Activated CD4-positive, alpha-beta memory T cell treated with anti-CD3 and anti-CD28 coated beads for 36 hours (primary cell): Measurements from ENCODE around the gene ANO4. TPM values are rescaled to one million over a fixed set of nuclear protein-coding genes. Genes with fewer than 3 reads are reported as not detected.

Source experiments
- CTCF ChIA-PET: fragments of 350-600 bp; sonication (Branson Sonifier 250); formaldehyde crosslinking; loops from one replicate; lab custom pipeline; 2021; ENCODE audit warnings: antibody characterized with exemption, inconsistent platforms; lab: Charles Lee
- POLR2A ChIA-PET: fragments of 350-600 bp; sonication (Branson Sonifier 250); formaldehyde crosslinking; loops from one replicate; lab custom pipeline; 2021; ENCODE audit warnings: antibody characterized with exemption; lab: Charles Lee
- DNase-seq: peaks from one replicate; pipeline ENCODE4 v3.0.0-alpha.2; 2020
- H3K27ac Mint-ChIP-seq: one replicate; pipeline ENCODE4 v1.8.0; 2021; ENCODE audit warnings: mixed read lengths
- H3K27me3 Mint-ChIP-seq: one replicate; pipeline ENCODE4 v1.8.0; 2021; ENCODE audit warnings: mixed read lengths
- H3K36me3 Mint-ChIP-seq: one replicate; pipeline ENCODE4 v1.8.0; 2021; ENCODE audit warnings: mixed read lengths
- H3K4me1 Mint-ChIP-seq: one replicate; pipeline ENCODE4 v1.8.0; 2021; ENCODE audit warnings: low read depth, mixed read lengths
- H3K4me3 Mint-ChIP-seq: one replicate; pipeline ENCODE4 v1.8.0; 2021; ENCODE audit warnings: mild to moderate bottlenecking, mixed read lengths
- H3K9me3 Mint-ChIP-seq: one replicate; pipeline ENCODE4 v1.8.0; 2021; ENCODE audit warnings: mixed read lengths
- intact Hi-C: fragments of 100-400 bp; cut with micrococcal nuclease; formaldehyde crosslinking; loops from one replicate; pipeline ENCODE4 v1.15.1; 2023
- total RNA-seq, 2 experiments: library from RNA; stranded (reverse); gene quantifications; one replicate each; pipeline ENCODE4 v1.2.3, GENCODE V29; 2021

Gene ANO4
- not detected for total RNA-seq

GRCh38 chr12:100794441-100795173 lies at the start of gene ANO4:
ANO4 (plus strand) TSS chr12:100794776; CDS start chr12:100901786, 107,010 bp downstream.
- no peak for DNase-seq
- Mint-ChIP-seq H3K27me3 (peaks cover 13% of the 10 kb centered on the region), H3K4me3 (no peak within 1 kb of the TSS), H3K36me3 (no peaks in the 10 kb centered on the region), H3K9me3 (no peaks in the 10 kb centered on the region), H3K4me1 (no peaks in the 10 kb centered on the region), H3K27ac (no peak within 1 kb of the TSS)
- intact Hi-C loops, result no loop called here
- CTCF ChIA-PET, result no interaction called here
- POLR2A ChIA-PET, result no interaction called here

- POLR2A ChIA-PET, result no interaction called here
- no peaks in the 10 kb centered on the region for H3K36me3 Mint-ChIP-seq
- CTCF ChIA-PET, result interaction anchor here (0.5 kb wide), 1 partner anchor 680 kb away, joined by 3 read pairs; no protein-coding TSS in a partner anchor
- no peak overlapping the region for H3K27ac Mint-ChIP-seq
- H3K27me3 Mint-ChIP-seq, result no peaks in the 10 kb centered on the region
- intact Hi-C loops, result no loop called here
- no peaks in the 10 kb centered on the region for H3K9me3 Mint-ChIP-seq
- no peak for DNase-seq
- H3K4me1 Mint-ChIP-seq, result no peaks in the 10 kb centered on the region
- no peak overlapping the region for H3K4me3 Mint-ChIP-seq
These were observed 49.1 kb upstream of the ANO4 start for GRCh38 chr12:100745378-100746071.

- H3K9me3 Mint-ChIP-seq, result peaks cover 3% of the 10 kb centered on the region
- ChIA-PET CTCF (no interaction called here), POLR2A (no interaction called here)
- H3K27me3 Mint-ChIP-seq, result peaks cover 2% of the 10 kb centered on the region
- no peaks in the 10 kb centered on the region for H3K36me3 Mint-ChIP-seq
- DNase-seq, result no peak
- H3K27ac Mint-ChIP-seq, result no peak overlapping the region
- intact Hi-C loops, result no loop called here
- H3K4me1 Mint-ChIP-seq, result no peaks in the 10 kb centered on the region
- H3K4me3 Mint-ChIP-seq, result no peak overlapping the region
These were observed 41.7 kb upstream of the ANO4 start for GRCh38 chr12:100752841-100753240.

- ChIA-PET CTCF (no interaction called here), POLR2A (no interaction called here)
- Mint-ChIP-seq H3K27ac (no peak overlapping the region), H3K4me3 (no peak overlapping the region), H3K27me3 (peaks cover 2% of the 10 kb centered on the region), H3K9me3 (peaks cover 3% of the 10 kb centered on the region), H3K36me3 (no peaks in the 10 kb centered on the region), H3K4me1 (no peaks in the 10 kb centered on the region)
- no peak for DNase-seq
- intact Hi-C loops, result no loop called here
These were observed 40.7 kb upstream of the ANO4 start for GRCh38 chr12:100753837-100754236.

- POLR2A ChIA-PET, result no interaction called here
- Mint-ChIP-seq H3K9me3 (peaks cover 3% of the 10 kb centered on the region), H3K4me1 (no peaks in the 10 kb centered on the region), H3K4me3 (no peak overlapping the region), H3K27ac (no peak overlapping the region), H3K27me3 (peaks cover 2% of the 10 kb centered on the region), H3K36me3 (no peaks in the 10 kb centered on the region)
- intact Hi-C loops, result no loop called here
- DNase-seq, result no peak
- CTCF ChIA-PET, result interaction anchor here (1.4 kb wide), 1 partner anchor 13 kb away, joined by 5 read pairs; no protein-coding TSS in a partner anchor
These were observed 39.4 kb upstream of the ANO4 start for GRCh38 chr12:100755186-100755585.

GRCh38 chr12:100758083-100758482 lies 36.5 kb upstream of the ANO4 start:
- Mint-ChIP-seq H3K27me3 (peaks cover 2% of the 10 kb centered on the region), H3K27ac (no peak overlapping the region), H3K9me3 (no peaks in the 10 kb centered on the region), H3K4me1 (no peaks in the 10 kb centered on the region), H3K36me3 (no peaks in the 10 kb centered on the region), H3K4me3 (no peak overlapping the region)
- ChIA-PET POLR2A (no interaction called here), CTCF (no interaction called here)
- intact Hi-C loops, result no loop called here
- DNase-seq, result no peak

- POLR2A ChIA-PET, result no interaction called here
- intact Hi-C loops, result no loop called here
- H3K36me3 Mint-ChIP-seq, result no peaks in the 10 kb centered on the region
- H3K27me3 Mint-ChIP-seq, result no peaks in the 10 kb centered on the region
- no peaks in the 10 kb centered on the region for H3K4me1 Mint-ChIP-seq
- DNase-seq, result no peak
- H3K9me3 Mint-ChIP-seq, result peaks cover 5% of the 10 kb centered on the region
- H3K27ac Mint-ChIP-seq, result no peak overlapping the region
- no peak overlapping the region for H3K4me3 Mint-ChIP-seq
- CTCF ChIA-PET, result no interaction called here
These were observed 27.2 kb upstream of the ANO4 start for GRCh38 chr12:100767371-100767770.

- Mint-ChIP-seq H3K27me3 (no peaks in the 10 kb centered on the region), H3K4me3 (no peak overlapping the region), H3K9me3 (peaks cover 5% of the 10 kb centered on the region), H3K4me1 (no peaks in the 10 kb centered on the region), H3K27ac (no peak overlapping the region), H3K36me3 (no peaks in the 10 kb centered on the region)
- ChIA-PET POLR2A (no interaction called here), CTCF (no interaction called here)
- DNase-seq, result no peak
- intact Hi-C loops, result no loop called here
These were observed 26.6 kb upstream of the ANO4 start for GRCh38 chr12:100767950-100768349.

GRCh38 chr12:100778967-100779590 lies 15.5 kb upstream of the ANO4 start:
- intact Hi-C loops, result no loop called here
- no peak for DNase-seq
- ChIA-PET POLR2A (no interaction called here), CTCF (interaction anchor here (1.1 kb wide), 1 partner anchor 544 kb away, joined by 3 read pairs; no protein-coding TSS in a partner anchor)
- H3K9me3 Mint-ChIP-seq, result no peaks in the 10 kb centered on the region
- H3K4me3 Mint-ChIP-seq, result no peak overlapping the region
- H3K27ac Mint-ChIP-seq, result no peak overlapping the region
- H3K36me3 Mint-ChIP-seq, result no peaks in the 10 kb centered on the region
- H3K4me1 Mint-ChIP-seq, result no peaks in the 10 kb centered on the region
- peaks cover 2% of the 10 kb centered on the region for H3K27me3 Mint-ChIP-seq

- POLR2A ChIA-PET, result no interaction called here
- CTCF ChIA-PET, result no interaction called here
- Mint-ChIP-seq H3K27ac (no peak overlapping the region), H3K4me3 (no peak overlapping the region), H3K9me3 (no peaks in the 10 kb centered on the region), H3K4me1 (no peaks in the 10 kb centered on the region), H3K36me3 (no peaks in the 10 kb centered on the region), H3K27me3 (peaks cover under 1% of the 10 kb centered on the region)
- intact Hi-C loops, result no loop called here
- DNase-seq, result no peak
These were observed 5.4 kb upstream of the ANO4 start for GRCh38 chr12:100789146-100789545.

GRCh38 chr12:100789975-100790374 lies 4.6 kb upstream of the ANO4 start:
- Mint-ChIP-seq H3K9me3 (no peaks in the 10 kb centered on the region), H3K4me3 (no peak overlapping the region), H3K4me1 (no peaks in the 10 kb centered on the region), H3K36me3 (no peaks in the 10 kb centered on the region), H3K27ac (no peak overlapping the region), H3K27me3 (peaks cover 7% of the 10 kb centered on the region)
- ChIA-PET POLR2A (no interaction called here), CTCF (no interaction called here)
- intact Hi-C loops, result no loop called here
- no peak for DNase-seq

- POLR2A ChIA-PET, result no interaction called here
- intact Hi-C loops, result no loop called here
- Mint-ChIP-seq H3K9me3 (no peaks in the 10 kb centered on the region), H3K4me1 (no peaks in the 10 kb centered on the region), H3K36me3 (no peaks in the 10 kb centered on the region), H3K4me3 (no peak overlapping the region), H3K27ac (no peak overlapping the region), H3K27me3 (peaks cover 10% of the 10 kb centered on the region)
- CTCF ChIA-PET, result no interaction called here
- no peak for DNase-seq
These were observed 4.0 kb upstream of the ANO4 start for GRCh38 chr12:100790552-100790951.
